ENCODE results near the gene RAB11FIP4. TPM values are rescaled to one million over a fixed set of nuclear protein-coding genes. Genes with fewer than 3 reads are reported as not detected.
"Not testable (repeated sequence)": the region's sequence is repeated elsewhere in the genome, so short reads cannot be mapped to it uniquely, and the experiment has no call there.

RAB11FIP4 gene
- total and polyA plus RNA-seq, 12 donors, result 1.6 to 13.9 (median 8.4) TPM

DNA sequence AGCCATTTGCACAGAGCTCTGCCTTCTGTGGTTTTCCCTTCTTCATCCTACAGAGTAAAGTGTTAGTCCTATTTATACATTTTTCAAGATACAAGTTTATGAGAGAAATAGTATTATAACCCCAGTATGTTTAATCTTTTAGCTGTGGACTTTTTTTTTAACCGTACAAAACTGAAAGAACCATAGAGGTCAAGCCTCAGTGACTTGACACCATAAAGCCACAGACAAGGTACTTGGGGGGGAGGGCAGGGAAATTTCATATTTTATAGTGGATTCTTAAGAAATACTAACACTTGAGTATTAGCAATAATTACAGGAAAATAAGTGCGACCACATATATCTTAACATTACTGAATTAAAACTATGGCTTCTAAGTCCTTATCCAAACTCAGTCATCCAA lies 17.0 kb upstream of the RAB11FIP4 start:
- intact Hi-C loops (cut with DNase I), result loop anchor here in 2 of 10 donors (10.0 kb wide), 1 partner anchor 360 kb away; no protein-coding TSS in a partner anchor
- Histone ChIP-seq H3K4me3 (no peak overlapping the region), H3K9me3 (no peaks in the 10 kb centered on the region), H3K36me3 (peaks cover 0 to 85% (median 19%) of the 10 kb centered on the region in 9 donors), H3K27ac (peak overlapping the region in 1 of 10 donors; percentile 60), H3K27me3 (no peaks in the 10 kb centered on the region), H3K4me1 (peaks cover 0 to 36% (median 5%) of the 10 kb centered on the region in 9 donors)
- 94 to 97% methylated on average over 2 of the region's 2 CpGs for WGBS, 2 donors
- ATAC-seq (no peak), DNase-seq (no peak)
- no peak for TF ChIP-seq CTCF (IDR thresholded peaks at IDR 0.05)

- Histone ChIP-seq H3K27ac (no peak overlapping the region), H3K9me3 (no peaks in the 10 kb centered on the region), H3K27me3 (no peaks in the 10 kb centered on the region), H3K4me3 (no peak overlapping the region), H3K36me3 (peaks cover 0 to 75% (median 17%) of the 10 kb centered on the region in 9 donors), H3K4me1 (peaks cover 0 to 4% (median 0%) of the 10 kb centered on the region in 9 donors)
- DNase-seq (no peak), ATAC-seq (no peak)
- peak in 1 of 9 donors; percentile 5 for TF ChIP-seq CTCF (IDR thresholded peaks at IDR 0.05)
- intact Hi-C loops (cut with DNase I), result loop anchor here in 2 of 10 donors (10.0 kb wide), 1 partner anchor 364 kb away; no protein-coding TSS in a partner anchor
Observed at GRCh38 chr17:31378638-31379037, 12.8 kb upstream of the RAB11FIP4 start.

DNA sequence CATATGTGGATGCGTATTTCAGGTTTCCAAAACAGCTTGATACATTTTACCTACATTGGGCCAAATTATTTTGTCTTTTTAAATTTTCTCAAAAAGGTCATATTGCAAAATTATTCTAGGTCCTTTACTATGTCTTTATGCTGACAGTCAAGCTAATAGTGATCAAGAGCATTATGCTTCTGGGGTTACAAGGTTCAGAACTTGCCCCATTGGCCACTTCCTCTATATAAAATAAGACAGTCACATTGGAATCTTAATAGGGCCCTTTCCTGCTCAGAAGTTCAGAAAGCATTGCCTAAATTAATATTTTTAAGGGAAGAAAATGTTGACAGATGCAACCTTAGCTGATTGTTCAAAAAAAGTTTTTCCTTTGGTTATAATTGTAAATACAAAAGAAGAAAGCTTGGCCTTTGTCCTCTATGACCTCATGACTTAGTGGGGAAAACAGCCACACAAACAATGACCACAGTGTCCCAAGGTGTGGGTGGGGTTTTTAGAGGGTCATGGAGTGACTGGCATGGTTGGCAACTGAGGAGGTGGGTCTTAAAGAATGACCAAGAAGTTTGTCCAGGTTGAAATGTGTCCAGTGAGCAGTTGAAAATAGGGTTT lies 11.8 kb upstream of the RAB11FIP4 start:
- no peak for ATAC-seq
- intact Hi-C loops (cut with DNase I), result loop anchor here in 2 of 10 donors (10.0 kb wide), 1 partner anchor 365 kb away; no protein-coding TSS in a partner anchor
- TF ChIP-seq CTCF (IDR thresholded peaks at IDR 0.05), result no peak
- Histone ChIP-seq H3K27me3 (no peaks in the 10 kb centered on the region), H3K9me3 (no peaks in the 10 kb centered on the region), H3K4me1 (no peaks in the 10 kb centered on the region), H3K36me3 (peaks cover 0 to 64% (median 7%) of the 10 kb centered on the region in 9 donors), H3K27ac (no peak overlapping the region), H3K4me3 (no peak overlapping the region)
- DNase-seq, result no peak
- WGBS, 2 donors, result 99 to 100% methylated on average over 1 of the region's 1 CpG

DNA sequence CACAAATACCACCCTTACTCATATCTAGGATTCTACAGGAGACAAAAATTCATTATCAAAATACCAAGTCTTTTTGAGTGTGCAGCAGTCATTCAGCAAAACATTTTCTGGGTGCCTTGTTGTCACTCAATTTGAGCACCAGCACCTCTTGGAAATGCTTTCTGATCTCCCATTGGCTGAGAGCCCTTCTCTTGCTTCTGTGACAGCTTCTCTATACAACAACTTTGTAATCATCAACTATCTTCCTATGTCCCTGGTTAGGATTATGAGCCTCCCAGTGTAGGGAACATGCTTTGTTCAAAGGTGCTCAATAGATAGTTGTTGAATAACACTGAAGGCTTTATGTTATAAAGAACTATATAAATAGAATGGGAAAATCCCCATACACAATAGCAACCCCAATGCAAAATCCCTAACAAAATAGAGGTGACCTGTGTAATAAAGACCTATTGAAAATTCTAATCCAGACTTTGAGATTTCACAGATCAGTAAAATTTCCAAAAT lies 10.3 kb upstream of the RAB11FIP4 start:
- DNase-seq (no peak), ATAC-seq (no peak)
- Histone ChIP-seq H3K27ac (no peak overlapping the region), H3K4me1 (no peaks in the 10 kb centered on the region), H3K27me3 (no peaks in the 10 kb centered on the region), H3K36me3 (peaks cover 0 to 49% (median 7%) of the 10 kb centered on the region in 9 donors), H3K9me3 (no peaks in the 10 kb centered on the region), H3K4me3 (no peak overlapping the region)
- no peak for TF ChIP-seq CTCF (IDR thresholded peaks at IDR 0.05)
- intact Hi-C loops (cut with DNase I), result no loop called here

- H3K27ac ChIP-seq; DNase-seq; intact Hi-C loops (cut with DNase I); H3K4me1 ChIP-seq; H3K27me3 ChIP-seq; H3K9me3 ChIP-seq; H3K4me3 ChIP-seq: not testable (repeated sequence)
- WGBS, 2 donors, result 92 to 95% methylated on average over 11 of the region's 11 CpGs
- peaks cover 0 to 34% (median 2%) of the 10 kb centered on the region in 9 donors for H3K36me3 ChIP-seq
- peak in 5 of 8 donors; percentile 29 to 83 (median 65) for ATAC-seq
Observed at GRCh38 chr17:31382668-31383275, 8.7 kb upstream of the RAB11FIP4 start.

GRCh38 chr17:31383488-31383887 lies 8.0 kb upstream of the RAB11FIP4 start:
- 96 to 97% methylated on average over 6 of the region's 6 CpGs for WGBS, 2 donors
- H3K36me3 ChIP-seq, result peaks cover 0 to 26% (median 0%) of the 10 kb centered on the region in 9 donors
- H3K27ac ChIP-seq; H3K4me1 ChIP-seq; H3K4me3 ChIP-seq; intact Hi-C loops (cut with DNase I); H3K9me3 ChIP-seq; DNase-seq; H3K27me3 ChIP-seq; ATAC-seq: not testable (repeated sequence)

Measured in heart right ventricle (tissue), 16 donors.